ENCODE data around the gene IQSEC3. TPM values are rescaled to one million over a fixed set of nuclear protein-coding genes. Genes with fewer than 3 reads are reported as not detected.

Gene IQSEC3
- total and polyA plus RNA-seq, 2 of the 13 experiments (the other 11 are each of a cell fraction or from before 2014, with no cell fraction given): not detected

DNA sequence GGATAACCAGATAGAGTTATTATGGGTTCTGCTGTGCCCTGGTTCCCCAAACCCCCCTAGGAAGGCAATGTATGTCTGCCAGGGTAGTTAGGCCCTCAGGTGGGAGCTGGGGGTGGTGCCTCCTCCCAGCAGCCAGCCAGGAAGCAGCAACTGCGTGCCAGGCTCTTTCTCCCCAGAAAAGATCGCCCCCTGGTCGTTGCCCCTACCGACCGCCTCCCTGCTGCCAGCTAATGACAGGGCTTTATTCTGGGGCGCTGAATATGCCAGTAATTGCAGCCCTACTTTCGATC is 36.3 kb downstream of the IQSEC3 start (continued):
- TF ChIP-seq, protein P1, sequence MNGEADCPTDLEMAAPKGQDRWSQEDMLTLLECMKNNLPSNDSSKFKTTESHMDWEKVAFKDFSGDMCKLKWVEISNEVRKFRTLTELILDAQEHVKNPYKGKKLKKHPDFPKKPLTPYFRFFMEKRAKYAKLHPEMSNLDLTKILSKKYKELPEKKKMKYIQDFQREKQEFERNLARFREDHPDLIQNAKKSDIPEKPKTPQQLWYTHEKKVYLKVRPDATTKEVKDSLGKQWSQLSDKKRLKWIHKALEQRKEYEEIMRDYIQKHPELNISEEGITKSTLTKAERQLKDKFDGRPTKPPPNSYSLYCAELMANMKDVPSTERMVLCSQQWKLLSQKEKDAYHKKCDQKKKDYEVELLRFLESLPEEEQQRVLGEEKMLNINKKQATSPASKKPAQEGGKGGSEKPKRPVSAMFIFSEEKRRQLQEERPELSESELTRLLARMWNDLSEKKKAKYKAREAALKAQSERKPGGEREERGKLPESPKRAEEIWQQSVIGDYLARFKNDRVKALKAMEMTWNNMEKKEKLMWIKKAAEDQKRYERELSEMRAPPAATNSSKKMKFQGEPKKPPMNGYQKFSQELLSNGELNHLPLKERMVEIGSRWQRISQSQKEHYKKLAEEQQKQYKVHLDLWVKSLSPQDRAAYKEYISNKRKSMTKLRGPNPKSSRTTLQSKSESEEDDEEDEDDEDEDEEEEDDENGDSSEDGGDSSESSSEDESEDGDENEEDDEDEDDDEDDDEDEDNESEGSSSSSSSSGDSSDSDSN (CRISPR knock-in tag; IDR thresholded peaks at IDR 0.05): no peak

DNA sequence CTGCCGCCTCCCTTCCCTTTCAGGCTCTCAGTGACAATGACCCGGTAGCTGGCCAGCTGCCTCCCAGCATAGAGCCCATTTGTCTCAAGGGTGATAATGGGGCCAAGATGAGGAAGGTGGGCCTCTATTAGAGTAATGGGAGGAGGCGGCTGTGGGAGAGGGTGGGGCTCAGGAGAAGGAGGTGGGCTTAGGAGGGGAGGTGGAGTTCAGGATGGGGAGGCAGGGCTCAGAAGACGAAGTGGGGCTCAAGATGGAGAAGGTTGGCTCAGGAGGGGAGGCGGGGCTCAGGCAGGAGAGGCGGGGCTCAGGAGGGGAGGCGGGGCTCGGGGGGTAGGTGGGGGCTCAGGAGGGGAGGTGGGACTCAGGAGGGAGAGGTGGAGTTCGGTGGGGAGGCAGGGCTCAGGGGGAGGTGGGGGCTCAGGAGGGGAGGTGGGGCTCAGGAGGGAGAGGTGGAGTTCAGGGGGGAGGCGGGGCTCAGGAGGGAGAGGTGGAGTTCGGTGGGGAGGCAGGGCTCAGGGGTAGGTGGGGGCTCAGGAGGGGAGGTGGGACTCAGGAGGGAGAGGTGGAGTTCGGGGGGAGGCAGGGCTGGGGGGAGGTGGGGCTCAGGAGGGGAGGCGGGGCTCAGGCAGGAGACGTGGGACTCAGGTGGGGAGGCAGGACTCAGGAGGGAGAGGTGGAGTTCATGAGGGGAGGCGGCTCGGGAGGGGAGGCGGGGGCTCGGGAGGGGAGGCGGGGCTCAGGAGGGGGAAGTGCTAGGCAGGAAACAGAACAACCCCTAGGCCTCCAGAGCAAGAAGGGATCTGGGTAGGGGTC is 36.8 kb downstream of the IQSEC3 start:
- Histone ChIP-seq H3K27me3 (ENCODE audit: control insufficient read depth in 1 of 2, insufficient read depth in 2 of 2, low read length in 2 of 2) (peaks cover 4 to 55% of the 10 kb centered on the region in 2 experiments; a peak in 4 of 5 replicates), H4K20me1 (ENCODE audit: insufficient read depth, low read length) (no peaks in the 10 kb centered on the region), H3K4me3 (replicated peaks in 1 of 3; ENCODE audit: insufficient read depth in 1 of 3, low read depth in 2 of 3, low read length in 3 of 3) (no peak overlapping the region), H2AFZ (ENCODE audit: low read length) (no peak overlapping the region), H3K36me3 (replicated peaks in 1 of 2; ENCODE audit: control insufficient read depth in 1 of 2, insufficient read depth in 2 of 2, low read length in 2 of 2) (no peaks in the 10 kb centered on the region), H3K9me3 (ENCODE audit: low read length) (no peaks in the 10 kb centered on the region), H3K27ac (ENCODE audit: extremely low read length, insufficient read depth, low read length) (no peak overlapping the region), H3K4me1 (ENCODE audit: insufficient read depth, low read length) (peaks cover 13% of the 10 kb centered on the region), H3K79me2 (ENCODE audit: insufficient read depth, low read length) (no peaks in the 10 kb centered on the region), H3K9ac (ENCODE audit: insufficient read depth, low read depth, low read length) (no peak overlapping the region), H3K4me2 (ENCODE audit: low read depth, low read length) (peak overlapping the region; percentile 23; the same call in 1 of the 2 replicates)
- no peak for DNase-seq (ENCODE audit: low spot score)
- POLR2A ChIA-PET: no interaction called here
- 41% methylated on average over 18 of the region's 19 CpGs for WGBS (ENCODE audit: low lambda C conversion rate)
- CTCF ChIA-PET (ENCODE audit: low intra/inter-chr PET ratio, low total read pairs): no interaction called here
- BruUV-seq (replicated peaks): no TSS peak
- in situ Hi-C loops (cut with HindIII; ENCODE audit: extremely low pct_ligation_motif_present, low pct_unique_long_range_greater_than_20kb): no loop called here
- ATAC-seq: no peak
- no peak for FAIRE-seq
- intact Hi-C loops (cut with micrococcal nuclease; ENCODE audit: unreplicated experiment): no loop called here
- TF ChIP-seq RELA (CRISPR knock-in tag; IDR thresholded peaks at IDR 0.05) (no peak), NFKBIZ (CRISPR knock-in tag; IDR thresholded peaks at IDR 0.05) (no peak), JUND (CRISPR knock-in tag; IDR thresholded peaks at IDR 0.05) (no peak), MYNN (CRISPR knock-in tag; IDR thresholded peaks at IDR 0.05; ENCODE audit: low read depth) (no peak), PRPF4 (IDR thresholded peaks at IDR 0.05; ENCODE audit: low read depth, low read length, poor library complexity, severe bottlenecking) (no peak), ATAD3A (CRISPR knock-in tag; IDR thresholded peaks at IDR 0.05) (no peak), EP300 (IDR thresholded peaks at IDR 0.05; ENCODE audit: low read depth in 2 of 2, low read length in 2 of 2) (no peak), EP300 (CRISPR knock-in tag; IDR thresholded peaks at IDR 0.05; ENCODE audit: borderline replicate concordance) (no peak), PCBP2 (optimal IDR thresholded peaks at IDR 0.05; ENCODE audit: low read depth, low read length, poor library complexity, severe bottlenecking) (no peak), SOX13 (IDR thresholded peaks at IDR 0.05) (no peak), SOX13 (CRISPR knock-in tag; conservative IDR thresholded peaks at IDR 0.05 in 1 of 2, IDR thresholded peaks at IDR 0.05 in 1 of 2) (no peak), TSC22D2 (CRISPR knock-in tag; IDR thresholded peaks at IDR 0.05; ENCODE audit: borderline replicate concordance) (no peak)
- TF ChIP-seq, protein P2, sequence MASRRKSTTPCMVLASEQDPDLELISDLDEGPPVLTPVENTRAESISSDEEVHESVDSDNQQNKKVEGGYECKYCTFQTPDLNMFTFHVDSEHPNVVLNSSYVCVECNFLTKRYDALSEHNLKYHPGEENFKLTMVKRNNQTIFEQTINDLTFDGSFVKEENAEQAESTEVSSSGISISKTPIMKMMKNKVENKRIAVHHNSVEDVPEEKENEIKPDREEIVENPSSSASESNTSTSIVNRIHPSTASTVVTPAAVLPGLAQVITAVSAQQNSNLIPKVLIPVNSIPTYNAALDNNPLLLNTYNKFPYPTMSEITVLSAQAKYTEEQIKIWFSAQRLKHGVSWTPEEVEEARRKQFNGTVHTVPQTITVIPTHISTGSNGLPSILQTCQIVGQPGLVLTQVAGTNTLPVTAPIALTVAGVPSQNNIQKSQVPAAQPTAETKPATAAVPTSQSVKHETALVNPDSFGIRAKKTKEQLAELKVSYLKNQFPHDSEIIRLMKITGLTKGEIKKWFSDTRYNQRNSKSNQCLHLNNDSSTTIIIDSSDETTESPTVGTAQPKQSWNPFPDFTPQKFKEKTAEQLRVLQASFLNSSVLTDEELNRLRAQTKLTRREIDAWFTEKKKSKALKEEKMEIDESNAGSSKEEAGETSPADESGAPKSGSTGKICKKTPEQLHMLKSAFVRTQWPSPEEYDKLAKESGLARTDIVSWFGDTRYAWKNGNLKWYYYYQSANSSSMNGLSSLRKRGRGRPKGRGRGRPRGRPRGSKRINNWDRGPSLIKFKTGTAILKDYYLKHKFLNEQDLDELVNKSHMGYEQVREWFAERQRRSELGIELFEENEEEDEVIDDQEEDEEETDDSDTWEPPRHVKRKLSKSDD (CRISPR knock-in tag; IDR thresholded peaks at IDR 0.05; ENCODE audit: low read depth): no peak
- TF ChIP-seq, protein P3, sequence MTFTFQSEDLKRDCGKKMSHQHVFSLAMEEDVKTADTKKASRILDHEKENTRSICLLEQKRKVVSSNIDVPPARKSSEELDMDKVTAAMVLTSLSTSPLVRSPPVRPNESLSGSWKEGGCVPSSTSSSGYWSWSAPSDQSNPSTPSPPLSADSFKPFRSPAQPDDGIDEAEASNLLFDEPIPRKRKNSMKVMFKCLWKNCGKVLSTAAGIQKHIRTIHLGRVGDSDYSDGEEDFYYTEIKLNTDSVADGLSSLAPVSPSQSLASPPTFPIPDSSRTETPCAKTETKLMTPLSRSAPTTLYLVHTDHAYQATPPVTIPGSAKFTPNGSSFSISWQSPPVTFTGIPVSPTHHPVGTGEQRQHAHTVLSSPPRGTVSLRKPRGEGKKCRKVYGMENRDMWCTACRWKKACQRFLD (CRISPR knock-in tag; IDR thresholded peaks at IDR 0.05; ENCODE audit: borderline replicate concordance): no peak
- TF ChIP-seq, protein P4, sequence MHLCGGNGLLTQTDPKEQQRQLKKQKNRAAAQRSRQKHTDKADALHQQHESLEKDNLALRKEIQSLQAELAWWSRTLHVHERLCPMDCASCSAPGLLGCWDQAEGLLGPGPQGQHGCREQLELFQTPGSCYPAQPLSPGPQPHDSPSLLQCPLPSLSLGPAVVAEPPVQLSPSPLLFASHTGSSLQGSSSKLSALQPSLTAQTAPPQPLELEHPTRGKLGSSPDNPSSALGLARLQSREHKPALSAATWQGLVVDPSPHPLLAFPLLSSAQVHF (CRISPR knock-in tag; IDR thresholded peaks at IDR 0.05): no peak
